Measurements from ENCODE around the gene SVOP. TPM values are rescaled to one million over a fixed set of nuclear protein-coding genes. Genes with fewer than 3 reads are reported as not detected.

The SVOP gene
- total RNA-seq, 3 donors from 2014 or later: not detected

DNA sequence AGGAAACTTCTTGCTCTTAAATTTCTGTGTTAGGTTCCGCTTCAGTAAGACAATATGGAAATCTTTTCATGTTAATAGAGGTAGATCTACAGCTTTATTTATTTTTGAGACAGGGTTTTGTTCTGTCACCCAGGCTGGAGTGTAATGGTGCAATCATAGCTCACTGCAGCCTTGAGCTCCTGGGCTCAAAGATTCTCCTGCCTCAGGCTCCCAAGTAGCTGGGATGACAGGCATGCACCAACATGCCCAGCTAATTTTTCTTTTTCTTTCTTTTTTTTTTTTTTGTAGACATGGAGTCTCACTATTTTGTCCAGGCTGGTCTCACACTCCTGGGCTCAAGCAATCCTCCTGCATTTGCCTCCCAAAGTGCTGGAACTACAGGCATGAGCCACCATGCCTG is 70.9 kb downstream of the SVOP start:
- H3K27me3 Mint-ChIP-seq (ENCODE audit: low read depth): peaks cover 3% of the 10 kb centered on the region
- no peak for ATAC-seq
- H3K4me3 Mint-ChIP-seq: no peak overlapping the region
- DNase-seq: no peak
- no peaks in the 10 kb centered on the region for H3K36me3 Mint-ChIP-seq (ENCODE audit: insufficient read depth)
- peaks cover 2% of the 10 kb centered on the region for H3K4me1 Mint-ChIP-seq (ENCODE audit: low read depth)
- peaks cover 8% of the 10 kb centered on the region for H3K9me3 Mint-ChIP-seq

- Mint-ChIP-seq H3K4me1 (ENCODE audit: low read depth) (peaks cover 2% of the 10 kb centered on the region), H3K4me3 (no peak overlapping the region), H3K9me3 (peaks cover 8% of the 10 kb centered on the region), H3K27me3 (ENCODE audit: low read depth) (peaks cover 2% of the 10 kb centered on the region), H3K36me3 (ENCODE audit: insufficient read depth) (no peaks in the 10 kb centered on the region)
- DNase-seq (no peak), ATAC-seq (no peak)
Observed at GRCh38 chr12:108948367-108948766, 72.5 kb downstream of the SVOP start.

DNA sequence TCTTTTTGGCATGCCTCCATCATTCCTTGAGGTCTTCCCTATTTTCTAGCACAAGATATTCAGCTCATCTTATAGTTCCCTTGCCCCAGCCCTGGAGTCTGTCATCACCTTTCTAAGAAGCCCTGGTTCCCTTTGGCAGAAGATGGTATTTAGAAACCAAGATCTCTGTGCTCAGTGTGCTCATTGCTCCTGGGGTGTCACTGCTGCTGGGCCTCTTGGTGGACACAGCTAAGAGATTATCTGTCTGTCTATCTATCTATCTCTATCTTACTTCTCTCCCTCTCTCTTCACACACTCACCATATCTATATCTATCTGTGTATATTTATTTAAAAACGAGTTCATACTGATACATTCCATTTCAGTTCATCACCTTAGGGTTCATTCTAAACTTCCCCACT is 73.8 kb downstream of the SVOP start:
- DNase-seq (no peak), ATAC-seq (no peak)
- H3K9me3 Mint-ChIP-seq: peaks cover 8% of the 10 kb centered on the region
- no peaks in the 10 kb centered on the region for H3K36me3 Mint-ChIP-seq (ENCODE audit: insufficient read depth)
- H3K27me3 Mint-ChIP-seq (ENCODE audit: low read depth): peaks cover 2% of the 10 kb centered on the region
- H3K4me1 Mint-ChIP-seq (ENCODE audit: low read depth): peaks cover 2% of the 10 kb centered on the region
- no peak overlapping the region for H3K4me3 Mint-ChIP-seq

- H3K4me3 Mint-ChIP-seq: no peak overlapping the region
- H3K4me1 Mint-ChIP-seq (ENCODE audit: low read depth): no peaks in the 10 kb centered on the region
- H3K27me3 Mint-ChIP-seq (ENCODE audit: low read depth): peaks cover 7% of the 10 kb centered on the region
- no peaks in the 10 kb centered on the region for H3K36me3 Mint-ChIP-seq (ENCODE audit: insufficient read depth)
- ATAC-seq (no peak), DNase-seq (no peak)
- no peaks in the 10 kb centered on the region for H3K9me3 Mint-ChIP-seq
Observed at GRCh38 chr12:108940138-108940537, 80.7 kb downstream of the SVOP start.

GRCh38 chr12:108939594-108939993 is 81.3 kb downstream of the SVOP start:
- no peak for DNase-seq
- H3K36me3 Mint-ChIP-seq (ENCODE audit: insufficient read depth): no peaks in the 10 kb centered on the region

DNA sequence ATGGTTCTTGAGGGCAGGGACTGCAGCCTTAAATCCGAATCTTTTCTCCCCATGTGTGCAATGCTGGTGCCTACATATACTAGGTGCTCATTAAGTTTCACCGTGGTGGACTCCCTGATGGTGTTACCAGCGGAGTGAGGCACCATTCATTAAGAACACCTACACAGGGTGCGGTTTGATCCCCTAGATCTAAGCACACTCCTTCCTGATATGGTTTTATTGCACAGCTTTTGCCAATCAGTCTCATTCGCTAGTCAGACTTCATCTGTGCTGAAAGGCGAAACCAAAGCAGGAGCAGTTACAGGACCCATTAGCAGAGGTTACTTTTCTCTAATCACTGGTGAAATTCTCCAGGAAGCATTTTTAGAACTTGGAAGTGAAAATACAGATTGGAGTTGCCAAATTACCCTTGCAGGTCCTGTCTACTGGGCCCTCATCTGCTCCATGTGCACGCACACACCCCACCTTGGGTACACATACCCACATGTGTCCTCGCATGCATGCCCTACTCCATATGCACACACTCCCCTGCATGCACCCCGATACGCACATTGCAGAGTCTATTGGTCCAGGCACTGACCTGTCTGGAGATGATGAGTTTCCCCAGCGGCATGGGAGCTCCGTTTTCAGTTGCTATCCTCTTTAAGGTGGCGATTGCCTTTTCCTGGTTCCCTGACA is 82.5 kb downstream of the SVOP start:
- no peaks in the 10 kb centered on the region for H3K4me1 Mint-ChIP-seq (ENCODE audit: low read depth)
- no peak for ATAC-seq
- no peak overlapping the region for H3K4me3 Mint-ChIP-seq
- H3K27me3 Mint-ChIP-seq (ENCODE audit: low read depth): peaks cover 7% of the 10 kb centered on the region
- no peak for DNase-seq
- H3K36me3 Mint-ChIP-seq (ENCODE audit: insufficient read depth): no peaks in the 10 kb centered on the region
- no peaks in the 10 kb centered on the region for H3K9me3 Mint-ChIP-seq

More at GRCh38 chr12:108939594-108939993, 81.3 kb downstream of the SVOP start:
- no peak overlapping the region for H3K4me3 Mint-ChIP-seq
- peaks cover 7% of the 10 kb centered on the region for H3K27me3 Mint-ChIP-seq (ENCODE audit: low read depth)
- H3K4me1 Mint-ChIP-seq (ENCODE audit: low read depth): no peaks in the 10 kb centered on the region
- H3K9me3 Mint-ChIP-seq: no peaks in the 10 kb centered on the region
- peak; percentile 58 to 71 for ATAC-seq

GRCh38 chr12:108935159-108935763 is 85.6 kb downstream of the SVOP start:
- H3K36me3 Mint-ChIP-seq (ENCODE audit: insufficient read depth): no peaks in the 10 kb centered on the region
- H3K27me3 Mint-ChIP-seq (ENCODE audit: low read depth): peaks cover 7% of the 10 kb centered on the region
- H3K4me1 Mint-ChIP-seq (ENCODE audit: low read depth): no peaks in the 10 kb centered on the region
- DNase-seq (no peak), ATAC-seq (peak in 1 of 2 donors; percentile 25)
- H3K4me3 Mint-ChIP-seq: no peak overlapping the region
- no peaks in the 10 kb centered on the region for H3K9me3 Mint-ChIP-seq

- ATAC-seq: no peak
- H3K9me3 Mint-ChIP-seq: no peaks in the 10 kb centered on the region
- H3K4me3 Mint-ChIP-seq: no peak overlapping the region
- peaks cover 7% of the 10 kb centered on the region for H3K27me3 Mint-ChIP-seq (ENCODE audit: low read depth)
- H3K4me1 Mint-ChIP-seq (ENCODE audit: low read depth): no peaks in the 10 kb centered on the region
- no peak for DNase-seq
- H3K36me3 Mint-ChIP-seq (ENCODE audit: insufficient read depth): no peaks in the 10 kb centered on the region
Observed at GRCh38 chr12:108933949-108934348, 86.9 kb downstream of the SVOP start.

- Mint-ChIP-seq H3K9me3 (no peaks in the 10 kb centered on the region), H3K36me3 (ENCODE audit: insufficient read depth) (no peaks in the 10 kb centered on the region), H3K27me3 (ENCODE audit: low read depth) (peaks cover 2% of the 10 kb centered on the region), H3K4me3 (no peak overlapping the region), H3K4me1 (ENCODE audit: low read depth) (no peaks in the 10 kb centered on the region)
- no peak for ATAC-seq
- no peak for DNase-seq
Observed at GRCh38 chr12:108930756-108931155, 90.1 kb downstream of the SVOP start.

DNA sequence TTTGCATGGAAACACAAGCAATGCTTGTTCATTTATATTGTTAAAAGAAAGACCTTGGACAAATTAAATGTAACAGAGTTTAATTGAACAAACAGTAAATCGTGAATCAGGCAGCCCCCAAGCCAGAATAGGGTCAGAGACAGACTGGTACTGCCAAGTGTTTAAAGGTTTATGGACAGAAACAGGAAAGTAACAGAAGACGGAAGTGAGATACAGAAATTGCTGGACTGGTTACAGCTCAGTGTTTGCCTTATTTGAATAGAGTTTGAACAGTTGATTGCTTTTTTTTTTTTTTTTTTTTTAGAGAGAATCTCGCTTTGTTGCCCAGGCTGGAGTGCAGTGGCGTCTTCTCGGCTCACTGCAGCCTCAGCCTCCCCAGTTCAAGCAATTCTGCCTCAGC is 90.7 kb downstream of the SVOP start:
- H3K9me3 Mint-ChIP-seq: no peaks in the 10 kb centered on the region
- ATAC-seq: no peak
- no peak overlapping the region for H3K4me3 Mint-ChIP-seq
- DNase-seq: no peak
- no peaks in the 10 kb centered on the region for H3K36me3 Mint-ChIP-seq (ENCODE audit: insufficient read depth)
- H3K27me3 Mint-ChIP-seq (ENCODE audit: low read depth): peaks cover 2% of the 10 kb centered on the region
- no peaks in the 10 kb centered on the region for H3K4me1 Mint-ChIP-seq (ENCODE audit: low read depth)

DNA sequence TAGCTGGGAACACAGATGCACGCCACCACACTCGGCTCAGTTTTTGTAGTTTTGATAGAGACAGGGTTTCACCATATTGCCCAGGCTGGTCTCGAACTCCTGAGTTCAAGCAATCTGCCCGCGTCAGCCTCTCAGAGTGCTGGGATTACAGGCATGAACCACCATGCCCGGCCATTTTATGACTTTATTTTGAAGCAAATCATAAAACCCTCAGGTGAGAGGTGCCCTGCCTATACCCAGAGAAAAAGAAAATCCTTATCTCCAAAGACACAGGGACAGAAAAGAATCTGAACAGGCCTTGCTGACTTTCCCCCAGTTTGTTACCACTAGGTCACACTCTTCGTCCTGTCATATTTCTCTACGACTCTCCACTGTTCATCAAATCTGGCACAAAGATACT is 92.2 kb downstream of the SVOP start:
- ATAC-seq: no peak
- no peak for DNase-seq
- Mint-ChIP-seq H3K36me3 (ENCODE audit: insufficient read depth) (no peaks in the 10 kb centered on the region), H3K4me1 (ENCODE audit: low read depth) (no peaks in the 10 kb centered on the region), H3K27me3 (ENCODE audit: low read depth) (peaks cover 2% of the 10 kb centered on the region), H3K9me3 (no peaks in the 10 kb centered on the region), H3K4me3 (no peak overlapping the region)

DNA sequence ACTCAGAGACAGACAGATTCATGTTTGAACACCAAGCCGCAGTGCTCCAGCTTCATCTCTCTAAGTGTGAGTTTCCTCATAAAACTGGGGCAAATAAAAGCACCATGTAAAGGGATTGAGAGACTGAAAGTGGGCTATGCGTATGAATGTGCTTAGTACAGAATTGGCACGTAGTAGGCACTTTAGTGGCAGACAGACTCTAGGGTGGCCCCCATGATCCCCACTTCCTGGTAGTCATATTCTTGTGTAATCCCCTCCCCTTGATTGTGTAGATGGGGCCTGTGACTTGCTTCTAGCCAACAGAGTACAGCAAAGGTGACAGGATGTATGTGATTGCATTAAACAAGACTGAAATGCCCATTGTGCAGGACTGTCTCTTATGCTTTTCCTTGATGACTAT is 98.0 kb downstream of the SVOP start:
- Mint-ChIP-seq H3K4me3 (no peak overlapping the region), H3K9me3 (no peaks in the 10 kb centered on the region), H3K27me3 (ENCODE audit: low read depth) (no peaks in the 10 kb centered on the region), H3K36me3 (ENCODE audit: insufficient read depth) (no peaks in the 10 kb centered on the region), H3K4me1 (ENCODE audit: low read depth) (no peaks in the 10 kb centered on the region)
- ATAC-seq (no peak), DNase-seq (no peak)

GRCh38 chr12:108921946-108922345 is 98.9 kb downstream of the SVOP start:
- Mint-ChIP-seq H3K4me3 (no peak overlapping the region), H3K36me3 (ENCODE audit: insufficient read depth) (no peaks in the 10 kb centered on the region), H3K27me3 (ENCODE audit: low read depth) (no peaks in the 10 kb centered on the region), H3K4me1 (ENCODE audit: low read depth) (no peaks in the 10 kb centered on the region), H3K9me3 (no peaks in the 10 kb centered on the region)
- no peak for ATAC-seq
- no peak for DNase-seq

GRCh38 chr12:108918960-108919642 is 101.8 kb downstream of the SVOP start:
- no peaks in the 10 kb centered on the region for H3K4me1 Mint-ChIP-seq (ENCODE audit: low read depth)
- no peaks in the 10 kb centered on the region for H3K9me3 Mint-ChIP-seq
- no peak for ATAC-seq

DNA sequence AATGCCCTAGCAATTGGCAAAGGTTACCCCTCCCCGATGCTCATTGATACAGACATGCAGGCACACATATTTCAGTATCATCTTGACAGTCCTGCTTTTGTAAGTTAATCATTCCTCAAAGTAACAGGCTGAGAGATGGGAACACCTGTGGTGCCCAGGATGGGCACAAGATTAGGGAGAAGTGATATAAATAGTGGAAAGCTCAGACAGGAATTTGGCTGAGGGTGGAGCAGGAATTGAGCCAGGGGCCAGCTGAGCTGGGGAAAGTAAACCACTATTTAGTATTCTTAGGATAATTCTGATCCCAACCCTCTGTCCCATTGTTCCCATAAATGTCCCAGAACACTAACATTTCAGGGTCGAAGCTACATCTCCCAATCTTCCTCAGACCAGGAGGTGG is 102.7 kb downstream of the SVOP start:
- ATAC-seq (no peak), DNase-seq (no peak)
- H3K4me3 Mint-ChIP-seq: no peak overlapping the region
- no peaks in the 10 kb centered on the region for H3K36me3 Mint-ChIP-seq (ENCODE audit: insufficient read depth)
- peaks cover 2% of the 10 kb centered on the region for H3K27me3 Mint-ChIP-seq (ENCODE audit: low read depth)
- no peaks in the 10 kb centered on the region for H3K9me3 Mint-ChIP-seq
- no peaks in the 10 kb centered on the region for H3K4me1 Mint-ChIP-seq (ENCODE audit: low read depth)

More at GRCh38 chr12:108918960-108919642, 101.8 kb downstream of the SVOP start:
- H3K4me3 Mint-ChIP-seq: no peak overlapping the region
- peaks cover 2% of the 10 kb centered on the region for H3K27me3 Mint-ChIP-seq (ENCODE audit: low read depth)
- no peaks in the 10 kb centered on the region for H3K36me3 Mint-ChIP-seq (ENCODE audit: insufficient read depth)
- DNase-seq: no peak

Data from activated T-cell treated with anti-CD3 and anti-CD28 coated beads, Interleukin-2, amount 50 U/mL, for 4 hours (primary cell).